ENCODE data around the gene MAN1A1. TPM values are rescaled to one million over a fixed set of nuclear protein-coding genes. Genes with fewer than 3 reads are reported as not detected.
"Not testable (repeated sequence)": the region's sequence is repeated elsewhere in the genome, so short reads cannot be mapped to it uniquely, and the experiment has no call there.

MAN1A1 gene
- 24.9 TPM for total RNA-seq

DNA sequence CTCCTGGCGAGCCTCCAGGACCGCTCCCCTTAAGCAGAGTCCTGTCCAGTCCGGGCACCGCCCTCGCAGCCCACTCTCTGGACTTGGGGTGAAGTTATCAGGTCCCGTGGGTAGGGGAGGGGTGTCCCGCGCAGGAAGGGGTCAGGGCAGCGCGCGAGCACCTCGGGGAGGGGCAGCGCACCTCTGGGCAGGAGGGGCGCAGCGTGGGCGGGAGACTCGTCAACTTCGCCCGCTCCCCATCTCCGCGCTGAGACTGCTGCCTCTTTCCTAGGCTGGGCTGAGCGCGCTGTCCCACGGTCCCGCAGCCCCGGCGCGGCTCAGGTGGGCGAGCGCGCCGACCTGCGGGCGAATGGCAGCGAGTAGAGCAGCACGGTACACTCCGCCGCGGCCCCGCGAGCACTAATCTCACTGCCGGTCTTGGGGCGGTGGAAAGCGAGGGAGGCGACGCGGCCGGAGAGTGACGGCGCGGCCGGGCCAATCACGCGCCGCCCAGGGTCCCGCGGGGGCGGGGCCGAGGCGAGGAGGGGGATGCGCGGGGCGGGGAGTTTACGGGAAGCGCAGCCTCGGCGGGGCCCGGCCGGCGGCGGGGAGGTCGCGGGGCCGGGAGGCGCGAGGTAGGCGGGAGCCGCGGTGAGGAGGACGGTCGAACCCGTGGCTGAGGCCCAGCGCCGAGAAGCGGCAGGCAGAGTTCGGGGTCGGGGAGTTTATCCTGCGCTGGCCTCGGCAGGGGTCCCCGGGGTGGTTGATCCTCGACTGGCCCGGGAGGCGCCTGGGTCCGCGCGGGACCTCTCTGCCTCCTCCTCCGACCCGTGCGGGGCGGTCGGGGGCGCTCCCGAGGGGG lies at the start of gene MAN1A1:
MAN1A1 (minus strand) TSS at position 401 of the 841 bp plus-strand sequence. CDS start 696 bp downstream, outside the sequence.
- DNase-seq (ENCODE audit: low spot score in 2 of 2) (peak; percentile 93 to 95), FAIRE-seq (no peak)

DNA sequence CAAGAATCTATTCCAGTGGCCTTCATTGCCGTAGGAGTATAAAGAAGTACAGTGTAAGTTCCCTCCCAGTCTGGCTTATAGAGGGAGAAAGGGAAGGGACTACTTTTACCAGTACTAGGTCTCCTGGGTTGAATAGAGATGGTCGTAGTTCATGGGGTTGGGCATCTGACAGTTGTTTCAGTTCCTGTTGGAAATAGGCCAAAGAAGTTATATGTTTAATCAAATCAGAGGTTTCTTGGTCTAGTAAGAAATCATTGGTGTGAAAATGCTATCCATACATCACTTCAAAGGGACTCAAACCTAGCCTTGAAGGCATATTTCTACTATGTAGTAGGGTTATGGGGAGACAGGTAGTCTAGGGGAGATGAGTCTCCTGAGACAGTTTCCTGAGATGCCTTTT lies 45.6 kb upstream of the MAN1A1 start:
- no peak for DNase-seq (ENCODE audit: low spot score in 2 of 2)
- no peak for FAIRE-seq

GRCh38 chr6:119390247-119390793 lies 40.8 kb upstream of the MAN1A1 start:
- no peak for FAIRE-seq

GRCh38 chr6:119385994-119386393 lies 36.4 kb upstream of the MAN1A1 start:
- no peak for DNase-seq (ENCODE audit: low spot score in 2 of 2)
- no peak for FAIRE-seq

More at GRCh38 chr6:119390247-119390793, 40.8 kb upstream of the MAN1A1 start:
- DNase-seq (ENCODE audit: low spot score in 2 of 2): no peak

DNA sequence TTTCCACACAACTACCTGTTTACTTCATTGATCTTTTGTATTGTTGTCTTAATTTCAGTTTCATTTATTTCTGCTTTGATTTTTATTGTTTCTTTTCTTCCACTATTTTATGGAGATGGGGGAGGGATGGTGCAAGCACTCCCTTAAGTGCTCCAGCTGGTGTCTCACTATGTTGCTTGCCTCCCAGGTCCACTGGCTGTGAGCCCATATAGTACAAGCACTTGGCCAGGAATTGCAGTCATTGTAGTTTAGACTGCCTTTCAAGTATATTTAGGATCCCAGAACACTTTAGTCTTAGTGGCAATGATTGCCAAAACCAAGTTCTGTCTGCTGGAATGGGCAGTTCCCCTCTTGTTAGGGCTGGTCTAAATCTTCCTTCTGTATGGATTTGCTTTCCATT lies 34.9 kb upstream of the MAN1A1 start:
- FAIRE-seq: no peak
- DNase-seq (ENCODE audit: low spot score in 2 of 2): no peak

DNA sequence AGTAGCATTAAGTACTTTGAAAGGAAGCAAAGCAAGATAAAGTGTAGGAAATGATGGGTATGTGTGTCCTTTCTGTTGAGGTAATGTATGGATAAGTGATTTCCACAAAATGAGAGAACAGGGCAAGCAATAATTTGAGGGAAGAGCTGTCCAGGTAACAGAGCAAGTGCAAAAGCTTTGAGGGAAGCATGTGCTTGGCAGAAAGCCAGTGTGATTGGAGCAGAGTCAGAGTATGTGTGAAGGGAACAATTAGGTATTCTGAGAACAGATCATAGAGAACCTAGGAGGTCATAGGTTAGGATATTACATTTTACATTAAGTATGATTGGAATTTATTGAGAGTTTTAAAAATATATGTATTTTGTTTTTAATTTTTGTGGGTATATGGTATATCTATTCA lies 30.2 kb upstream of the MAN1A1 start:
- DNase-seq (ENCODE audit: low spot score in 2 of 2) (no peak), FAIRE-seq (no peak)

- not testable (repeated sequence) for DNase-seq (ENCODE audit: low spot score in 2 of 2); FAIRE-seq
Measured at GRCh38 chr6:119377043-119377442, 27.5 kb upstream of the MAN1A1 start.

GRCh38 chr6:119370080-119370479 lies 20.5 kb upstream of the MAN1A1 start:
- FAIRE-seq (no peak), DNase-seq (ENCODE audit: low spot score in 2 of 2) (no peak)

DNA sequence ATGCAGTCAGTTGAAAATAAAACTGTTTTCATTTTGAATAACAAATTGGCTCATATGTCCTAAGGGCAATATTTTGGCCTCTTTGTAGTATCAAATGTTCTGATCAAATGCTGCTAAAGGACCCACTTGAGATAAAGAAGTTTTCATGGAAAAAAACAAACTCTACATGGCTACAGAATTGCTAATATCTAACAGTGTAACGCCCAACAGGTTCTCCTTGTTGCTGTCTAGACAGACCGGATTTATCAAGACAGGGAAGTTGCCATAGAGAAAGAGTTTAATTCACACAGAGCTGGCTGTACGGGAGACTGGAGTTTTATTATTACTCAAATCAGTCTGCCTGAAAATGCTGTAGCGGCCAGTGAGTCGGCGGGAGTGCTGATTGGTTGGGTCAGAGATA lies 19.4 kb upstream of the MAN1A1 start:
- FAIRE-seq: no peak

GRCh38 chr6:119361209-119361608 lies 11.6 kb upstream of the MAN1A1 start:
- FAIRE-seq (no peak), DNase-seq (ENCODE audit: low spot score in 2 of 2) (no peak)

More for the DNA sequence above, 19.4 kb upstream of the MAN1A1 start:
- no peak for DNase-seq (ENCODE audit: low spot score in 2 of 2)

GRCh38 chr6:119360262-119360915 lies 10.8 kb upstream of the MAN1A1 start:
- no peak for DNase-seq (ENCODE audit: low spot score in 2 of 2)
- no peak for FAIRE-seq

GRCh38 chr6:119355890-119356289 lies 6.3 kb upstream of the MAN1A1 start:
- no peak for DNase-seq (ENCODE audit: low spot score in 2 of 2)
- no peak for FAIRE-seq

GRCh38 chr6:119355157-119355556 lies 5.6 kb upstream of the MAN1A1 start:
- FAIRE-seq (no peak), DNase-seq (ENCODE audit: low spot score in 2 of 2) (no peak)

DNA sequence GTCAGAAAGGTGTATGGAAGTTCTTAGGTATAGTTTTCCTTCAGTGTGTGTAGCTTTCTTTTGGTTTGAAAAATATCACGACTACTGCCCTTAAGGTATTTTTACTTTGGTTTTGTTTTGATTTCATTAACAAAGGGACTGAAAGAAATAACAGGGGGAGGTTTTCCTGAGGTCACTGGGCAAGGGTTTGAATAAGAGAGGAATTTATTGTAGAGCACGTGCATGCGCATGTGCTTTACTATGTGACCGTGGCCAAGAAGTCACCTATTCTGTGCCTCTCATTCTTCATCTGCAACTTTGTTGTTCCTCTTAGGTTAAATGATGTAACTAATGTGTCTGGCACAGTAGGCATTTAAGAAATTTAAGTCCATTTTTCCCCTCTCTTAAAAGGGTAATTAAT lies 4.1 kb upstream of the MAN1A1 start:
- FAIRE-seq (no peak), DNase-seq (ENCODE audit: low spot score in 2 of 2) (no peak)

GRCh38 chr6:119352001-119352400 lies 2.4 kb upstream of the MAN1A1 start:
- DNase-seq (ENCODE audit: low spot score in 2 of 2) (no peak), FAIRE-seq (no peak)

GRCh38 chr6:119350952-119351372 lies 1.4 kb upstream of the MAN1A1 start:
- no peak for FAIRE-seq
- DNase-seq (ENCODE audit: low spot score in 2 of 2): no peak

DNA sequence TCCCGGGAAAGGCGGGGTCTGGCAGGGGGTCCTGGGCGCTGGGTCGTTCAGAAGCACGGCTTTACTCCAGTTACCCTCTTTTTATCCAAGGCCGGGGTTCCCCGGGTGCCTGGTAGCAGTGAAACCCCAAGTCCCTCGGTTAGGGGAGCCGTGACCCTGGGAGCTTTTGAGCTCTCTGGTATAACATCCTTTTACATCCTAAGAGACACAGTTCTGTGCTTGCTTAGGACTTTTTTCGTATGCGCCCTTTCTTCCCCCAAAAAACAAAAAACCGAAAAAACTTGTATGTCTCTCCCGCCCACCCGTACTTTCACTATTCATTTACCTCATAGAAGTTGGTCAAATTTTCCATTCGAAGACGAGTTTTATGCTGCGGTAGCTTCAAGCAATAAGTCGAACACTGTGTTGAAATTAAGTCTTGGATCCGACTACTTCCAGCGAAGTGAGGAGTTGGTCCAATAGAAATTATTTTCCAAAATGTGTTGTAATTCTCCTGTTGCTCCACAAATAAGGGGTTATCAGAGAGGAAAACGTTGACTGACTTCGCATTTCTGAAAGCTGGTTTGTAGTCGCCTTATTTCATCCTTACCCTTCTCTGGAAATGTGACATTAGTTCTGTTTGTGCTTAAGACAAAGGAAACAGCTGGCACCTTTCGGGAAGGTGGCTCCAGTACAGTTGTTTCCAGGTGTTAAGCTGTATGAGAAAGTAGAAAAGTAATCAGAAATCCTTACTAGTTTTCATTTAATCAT lies 816 bp upstream of the MAN1A1 start:
- peak in 1 of 2 donors; percentile 32 for DNase-seq (ENCODE audit: low spot score in 2 of 2)
- no peak for FAIRE-seq

DNA sequence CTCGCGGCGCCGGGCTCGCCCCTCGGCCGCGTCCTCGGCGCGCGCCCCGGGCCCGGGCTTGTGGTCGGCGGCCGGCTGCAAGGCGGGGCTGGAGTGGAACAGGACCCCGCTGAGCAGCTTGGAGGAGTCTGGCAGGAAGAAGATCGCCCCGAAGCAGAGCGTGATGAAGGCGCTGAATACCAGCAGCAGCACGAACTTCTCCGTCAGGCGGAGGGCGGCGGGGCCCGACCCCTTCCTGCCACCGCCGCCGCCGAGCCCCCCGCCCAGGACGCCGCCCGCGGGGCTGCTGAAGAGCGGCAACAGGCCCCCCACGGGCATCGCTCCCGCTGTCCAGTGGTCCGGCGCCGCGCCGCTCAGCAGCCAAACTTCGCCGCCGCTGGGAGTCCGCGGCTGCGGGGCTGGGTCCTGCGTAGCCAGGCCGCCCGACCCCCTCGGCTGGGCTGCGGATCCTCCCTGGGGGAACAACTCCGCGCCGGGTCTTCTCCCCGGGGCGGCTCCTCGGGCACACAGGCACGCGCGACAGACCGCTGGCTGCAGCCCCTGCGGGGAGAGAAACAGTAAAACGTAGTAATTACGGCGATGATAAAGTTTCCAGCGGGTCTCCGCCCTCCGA lies 707 bp downstream of the MAN1A1 start:
- no peak for FAIRE-seq
- DNase-seq (ENCODE audit: low spot score in 2 of 2): peak; percentile 28 to 55

DNA sequence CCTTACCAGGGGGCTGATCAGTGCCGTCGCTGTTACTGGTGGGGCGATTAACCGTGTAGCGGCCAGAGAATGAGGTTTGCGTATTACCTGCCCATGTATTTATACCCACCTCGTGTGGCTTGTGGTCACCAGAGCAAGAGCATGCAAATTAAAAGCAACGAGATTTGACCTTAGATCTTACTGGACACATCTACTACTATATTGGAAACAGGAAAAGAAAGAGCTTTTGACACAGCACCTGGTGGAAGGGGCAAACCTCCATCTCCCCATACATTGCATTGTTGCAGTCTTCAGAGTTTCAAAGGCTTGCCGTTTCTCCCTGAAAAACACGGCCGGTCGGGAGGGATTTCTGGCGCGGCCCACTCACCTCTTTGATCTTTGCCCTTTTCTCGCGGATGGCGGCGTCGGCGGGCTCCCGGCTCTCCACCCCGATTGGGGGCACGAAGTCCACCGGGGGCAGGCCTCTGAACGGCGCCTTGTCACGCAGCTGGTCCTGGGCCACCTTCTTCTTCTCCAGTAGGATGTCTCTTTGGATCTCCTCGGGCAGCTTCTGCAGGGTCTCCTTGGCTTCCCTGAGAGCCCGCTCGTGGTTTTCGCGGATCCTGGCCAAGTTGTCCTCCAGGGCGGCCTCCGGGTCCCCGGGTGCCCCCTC lies 1.3 kb downstream of the MAN1A1 start:
- DNase-seq (ENCODE audit: low spot score in 2 of 2): peak in 1 of 2 donors; percentile 30
- FAIRE-seq: no peak
